HepG2 (cell line): ENCODE results near the gene DAAM1.

Source experiments
- ARID2 ChIP-seq: sonication (generic); formaldehyde crosslinking; IDR thresholded peaks from 2 replicates; pipeline ENCODE4 v1.8.1; 2022; ENCODE audit warnings: mild to moderate bottlenecking, missing genetic modification reagents, borderline replicate concordance
- CTCF ChIP-seq: sonication (generic); formaldehyde crosslinking; IDR thresholded peaks from 2 replicates; pipeline ENCODE4 v1.5.0; 2020; ENCODE audit warnings: mild to moderate bottlenecking, missing genetic modification reagents, moderate library complexity
- FOSL1 ChIP-seq: sonication (generic); formaldehyde crosslinking; IDR thresholded peaks from 2 replicates; pipeline ENCODE4 v1.9.0; 2021; ENCODE audit warnings: missing genetic modification reagents, borderline replicate concordance
- HCFC1 ChIP-seq: fragments of 150-350 bp; IDR thresholded peaks from 2 replicates; pipeline ENCODE4 v1.6.1; 2014; ENCODE audit warnings: low read depth, low read length
- JUN ChIP-seq: sonication (generic); formaldehyde crosslinking; IDR thresholded peaks from 2 replicates; pipeline ENCODE4 v1.4.0; 2020; ENCODE audit warnings: mild to moderate bottlenecking, missing genetic modification reagents
- MXI1 ChIP-seq: IDR thresholded peaks from 3 replicates; pipeline ENCODE4 v1.6.1; 2012; ENCODE audit warnings: low read depth, low read length, inconsistent platforms, borderline replicate concordance
- PLSCR1 ChIP-seq: sonication (generic); formaldehyde crosslinking; IDR thresholded peaks from 2 replicates; pipeline ENCODE4 v1.5.0; 2020; ENCODE audit warnings: missing genetic modification reagents, mild to moderate bottlenecking, borderline replicate concordance
- POLR2AphosphoS5 ChIP-seq: IDR thresholded peaks from 2 replicates; pipeline ENCODE4 v1.6.1; 2012; ENCODE audit warnings: low read depth, low read length
- RAD51 ChIP-seq: fragments of 450-650 bp; IDR thresholded peaks from 2 replicates; pipeline ENCODE4 v1.6.1; 2016; ENCODE audit warnings: borderline replicate concordance
- REST ChIP-seq, 2 experiments: IDR thresholded peaks; 2 replicates each; pipeline ENCODE4 v1.6.1; 2011 to 2012; ENCODE audit warnings: low read length in 2 of 2, borderline replicate concordance in 1 of 2, low read depth in 1 of 2, mild to moderate bottlenecking in 1 of 2, moderate library complexity in 1 of 2
- TCF7 ChIP-seq: sonication (generic); IDR thresholded peaks from 2 replicates; pipeline ENCODE4 v1.6.1; 2016; ENCODE audit warnings: antibody characterized with exemption, low read depth
- TF ChIP-seq, protein P1 (sequence below): IDR thresholded peaks from 2 replicates; pipeline ENCODE4 v1.6.1; 2012; ENCODE audit warnings: inconsistent platforms
- TF ChIP-seq, protein P2 (sequence below): sonication (generic); formaldehyde crosslinking; conservative IDR thresholded peaks from 2 replicates; pipeline ENCODE4 v1.4.0; 2020; ENCODE audit warnings: missing genetic modification reagents

GRCh38 chr14:59305836-59306555 lies 117.5 kb downstream of the DAAM1 start:
- TF ChIP-seq TCF7 (peak; percentile 83), HCFC1 (no peak), ARID2 (CRISPR knock-in tag) (no peak), FOSL1 (no peak), REST (IDR thresholded peaks at IDR 0.05; ENCODE audit: borderline replicate concordance in 1 of 2, low read depth in 1 of 2, low read length in 2 of 2) (no peak), JUN (no peak), CTCF (CRISPR knock-in tag) (no peak), POLR2AphosphoS5 (no peak), PLSCR1 (CRISPR knock-in tag) (no peak), RAD51 (no peak), MXI1 (no peak)
- TF ChIP-seq, protein P1, sequence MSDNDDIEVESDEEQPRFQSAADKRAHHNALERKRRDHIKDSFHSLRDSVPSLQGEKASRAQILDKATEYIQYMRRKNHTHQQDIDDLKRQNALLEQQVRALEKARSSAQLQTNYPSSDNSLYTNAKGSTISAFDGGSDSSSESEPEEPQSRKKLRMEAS, result no peak
- TF ChIP-seq, protein P2, sequence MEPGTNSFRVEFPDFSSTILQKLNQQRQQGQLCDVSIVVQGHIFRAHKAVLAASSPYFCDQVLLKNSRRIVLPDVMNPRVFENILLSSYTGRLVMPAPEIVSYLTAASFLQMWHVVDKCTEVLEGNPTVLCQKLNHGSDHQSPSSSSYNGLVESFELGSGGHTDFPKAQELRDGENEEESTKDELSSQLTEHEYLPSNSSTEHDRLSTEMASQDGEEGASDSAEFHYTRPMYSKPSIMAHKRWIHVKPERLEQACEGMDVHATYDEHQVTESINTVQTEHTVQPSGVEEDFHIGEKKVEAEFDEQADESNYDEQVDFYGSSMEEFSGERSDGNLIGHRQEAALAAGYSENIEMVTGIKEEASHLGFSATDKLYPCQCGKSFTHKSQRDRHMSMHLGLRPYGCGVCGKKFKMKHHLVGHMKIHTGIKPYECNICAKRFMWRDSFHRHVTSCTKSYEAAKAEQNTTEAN (CRISPR knock-in tag), result no peak
